ENCODE measurements around the gene TBL1Y. TPM values are rescaled to one million over a fixed set of nuclear protein-coding genes. Genes with fewer than 3 reads are reported as not detected.

Gene TBL1Y
- total RNA-seq, 1 donor from 2014 or later = 1.9 TPM

DNA sequence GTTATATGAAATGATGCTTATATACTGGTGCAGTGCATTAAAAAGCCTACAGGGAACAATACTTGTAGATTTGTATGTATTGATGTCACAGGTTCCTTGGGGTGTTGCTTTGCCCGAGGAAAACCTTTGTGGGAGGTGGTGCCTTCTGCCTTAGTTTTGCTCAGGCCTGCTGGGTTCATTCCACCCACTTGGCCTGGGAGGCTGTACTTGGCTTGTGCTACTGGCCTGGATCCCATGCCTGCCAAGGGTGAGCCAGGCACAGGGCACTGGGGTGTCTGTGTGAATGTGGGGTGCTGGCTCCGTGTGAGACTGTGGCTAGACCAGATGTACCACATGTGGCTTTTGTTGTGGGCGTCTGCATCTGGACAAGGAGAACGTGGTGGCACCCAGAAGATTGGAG, 17.8 kb downstream of the TBL1Y start:
- DNase-seq (no peak), ATAC-seq (no peak)
- H3K9me3 ChIP-seq = no peaks in the 10 kb centered on the region
- no peaks in the 10 kb centered on the region for H3K4me1 ChIP-seq
- no peak overlapping the region for H3K4me3 ChIP-seq
- no peak for TF ChIP-seq CTCF (IDR thresholded peaks at IDR 0.05)
- no peak overlapping the region for H3K27ac ChIP-seq
- H3K27me3 ChIP-seq (ENCODE audit: low read depth) = no peaks in the 10 kb centered on the region
- intact Hi-C loops (cut with DNase I) = no loop called here
- H3K36me3 ChIP-seq = no peaks in the 10 kb centered on the region

GRCh38 chrY:6929237-6929636, 18.7 kb downstream of the TBL1Y start:
- H3K9me3 ChIP-seq = no peaks in the 10 kb centered on the region
- no peaks in the 10 kb centered on the region for H3K4me1 ChIP-seq
- ATAC-seq (no peak), DNase-seq (no peak)
- no peak overlapping the region for H3K4me3 ChIP-seq
- TF ChIP-seq CTCF (IDR thresholded peaks at IDR 0.05) = no peak
- H3K27me3 ChIP-seq (ENCODE audit: low read depth) = no peaks in the 10 kb centered on the region
- H3K27ac ChIP-seq = no peak overlapping the region
- intact Hi-C loops (cut with DNase I) = no loop called here
- H3K36me3 ChIP-seq = no peaks in the 10 kb centered on the region

DNA sequence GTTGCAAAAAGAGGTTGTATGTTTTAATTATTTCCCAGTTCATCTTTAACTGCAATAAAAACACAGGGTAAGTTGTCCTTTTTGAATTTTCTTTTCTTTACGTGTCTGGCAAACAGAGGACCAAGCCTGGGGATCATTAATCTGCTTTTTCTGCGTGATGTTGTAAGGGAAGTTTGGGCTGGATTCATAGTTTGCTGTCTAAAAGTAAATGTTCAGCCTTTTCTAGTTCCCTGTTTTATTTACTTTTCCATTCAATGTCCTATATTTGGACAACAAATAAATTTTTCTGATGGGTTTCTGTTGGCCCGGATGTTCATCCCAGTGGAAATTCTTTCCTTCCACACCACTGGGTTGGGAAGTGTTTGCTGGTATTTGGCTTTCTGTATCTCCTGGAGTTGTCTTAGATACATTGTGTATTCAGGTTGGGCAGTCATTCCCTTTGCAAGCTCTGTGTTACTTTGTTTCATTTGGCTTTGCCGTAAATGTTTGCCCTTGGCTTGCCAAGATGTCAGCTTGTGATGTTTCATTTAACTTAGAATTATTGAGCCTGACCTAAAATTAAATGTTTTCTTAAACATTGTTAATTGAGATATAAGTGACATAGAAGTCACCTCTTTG, 21.4 kb downstream of the TBL1Y start:
- Histone ChIP-seq H3K9me3 (no peaks in the 10 kb centered on the region), H3K4me1 (no peaks in the 10 kb centered on the region), H3K4me3 (no peak overlapping the region), H3K27ac (no peak overlapping the region), H3K36me3 (no peaks in the 10 kb centered on the region), H3K27me3 (ENCODE audit: low read depth) (no peaks in the 10 kb centered on the region)
- no peak for TF ChIP-seq CTCF (IDR thresholded peaks at IDR 0.05)
- DNase-seq (no peak), ATAC-seq (no peak)
- intact Hi-C loops (cut with DNase I) = no loop called here

DNA sequence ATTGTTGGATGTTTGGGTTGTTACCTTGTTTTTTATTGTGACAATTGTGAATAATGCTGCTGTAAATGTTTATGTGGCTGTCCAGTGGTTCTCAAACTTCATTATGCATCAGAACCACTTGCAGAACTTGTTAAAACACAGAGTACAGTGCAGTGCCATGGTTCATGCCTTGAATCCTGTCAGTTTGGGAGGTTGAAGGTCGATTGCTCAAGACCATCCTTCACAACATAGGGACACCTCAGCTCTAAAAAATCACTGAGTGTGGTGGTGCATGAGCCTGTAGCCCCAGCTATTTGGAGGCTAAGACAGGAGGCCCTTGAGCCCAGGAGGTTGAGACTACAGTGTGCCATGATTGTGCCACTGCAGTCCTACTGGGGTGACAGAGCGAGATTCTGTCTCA, 25.0 kb downstream of the TBL1Y start:
- intact Hi-C loops (cut with DNase I) = no loop called here
- Histone ChIP-seq H3K4me3 (no peak overlapping the region), H3K27ac (no peak overlapping the region), H3K27me3 (ENCODE audit: low read depth) (no peaks in the 10 kb centered on the region), H3K36me3 (no peaks in the 10 kb centered on the region), H3K9me3 (no peaks in the 10 kb centered on the region), H3K4me1 (no peaks in the 10 kb centered on the region)
- DNase-seq = no peak
- TF ChIP-seq CTCF (IDR thresholded peaks at IDR 0.05) = no peak
- no peak for ATAC-seq

- Histone ChIP-seq H3K9me3 (no peaks in the 10 kb centered on the region), H3K4me3 (no peak overlapping the region), H3K36me3 (no peaks in the 10 kb centered on the region), H3K27me3 (ENCODE audit: low read depth) (no peaks in the 10 kb centered on the region), H3K4me1 (no peaks in the 10 kb centered on the region), H3K27ac (no peak overlapping the region)
- TF ChIP-seq CTCF (IDR thresholded peaks at IDR 0.05) = no peak
- intact Hi-C loops (cut with DNase I) = no loop called here
- no peak for DNase-seq
- ATAC-seq = no peak
These were observed 37.2 kb downstream of the TBL1Y start for GRCh38 chrY:6947695-6948094.

GRCh38 chrY:6948378-6948777, 37.9 kb downstream of the TBL1Y start:
- Histone ChIP-seq H3K4me1 (no peaks in the 10 kb centered on the region), H3K27ac (no peak overlapping the region), H3K36me3 (no peaks in the 10 kb centered on the region), H3K4me3 (no peak overlapping the region), H3K9me3 (no peaks in the 10 kb centered on the region), H3K27me3 (ENCODE audit: low read depth) (no peaks in the 10 kb centered on the region)
- intact Hi-C loops (cut with DNase I) = no loop called here
- ATAC-seq (no peak), DNase-seq (peak; percentile 45)
- no peak for TF ChIP-seq CTCF (IDR thresholded peaks at IDR 0.05)
